Ramos (cell line): Measurements from ENCODE around the gene BRMS1.
"Not testable (repeated sequence)": the region's sequence is repeated elsewhere in the genome, so short reads cannot be mapped to it uniquely, and the experiment has no call there.

Source experiments
- in situ Hi-C: fragments of 300-500 bp; cut with MboI; formaldehyde crosslinking; loops from one replicate; pipeline ENCODE4 v1.14.3; 2022; ENCODE audit warnings: low sequenced_read_pairs; ENCODE audit not compliant: unreplicated experiment

The BRMS1 gene

GRCh38 chr11:66363805-66364535 is 19.1 kb upstream of the BRMS1 start:
- in situ Hi-C loops: no loop called here

DNA sequence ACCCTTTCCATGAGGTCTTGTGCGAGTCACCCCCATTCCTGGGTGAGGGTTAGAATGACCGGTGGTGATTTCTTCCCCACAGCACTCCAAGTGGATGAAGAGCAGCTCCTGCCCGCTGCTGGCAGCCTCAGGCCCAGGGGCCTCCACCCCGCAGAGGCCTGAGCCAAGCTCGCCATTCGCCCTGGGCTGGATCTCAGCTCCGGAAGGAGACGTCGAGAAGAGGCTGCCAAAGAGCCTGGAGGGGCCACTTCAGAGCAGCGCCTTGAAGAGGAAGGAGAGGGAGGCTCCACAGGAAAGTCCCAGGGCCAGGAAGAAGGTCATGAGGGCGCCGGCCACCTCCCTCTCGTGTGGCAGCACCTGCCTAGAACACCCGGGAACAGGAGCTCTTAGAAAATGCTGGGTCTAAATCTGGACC is 18.3 kb upstream of the BRMS1 start:
- in situ Hi-C loops: no loop called here

DNA sequence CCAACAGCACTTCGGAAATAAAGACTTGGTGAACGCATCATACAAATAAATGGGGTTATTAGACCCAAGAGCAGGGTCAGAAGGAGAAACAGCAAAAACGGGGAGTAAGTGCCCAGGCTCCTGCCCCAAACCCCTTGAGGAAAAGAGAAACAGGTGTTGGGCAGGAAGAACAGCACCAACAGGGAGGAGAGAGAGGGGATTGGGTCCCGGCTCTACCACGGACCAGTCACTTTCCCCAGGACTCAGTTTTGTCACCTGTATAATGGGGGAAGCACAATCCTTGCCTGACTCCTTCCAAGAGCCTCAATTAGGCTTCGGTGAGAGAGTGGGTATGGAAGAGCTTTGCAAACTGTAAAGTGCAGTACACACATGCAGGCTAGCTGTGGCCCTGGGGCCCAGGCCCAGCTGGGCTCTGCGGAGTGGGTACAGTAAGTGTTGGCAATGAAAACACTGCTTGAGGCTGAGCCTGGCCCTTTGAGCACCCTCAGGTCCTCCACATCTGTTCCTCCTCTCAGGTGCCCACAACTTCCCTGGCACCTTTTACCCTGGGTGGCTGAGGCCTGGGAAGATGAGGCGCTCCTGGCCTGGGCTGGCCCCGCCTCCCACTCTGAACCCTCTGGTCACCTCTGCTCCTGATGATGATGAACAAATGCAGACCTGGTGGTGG is 17.7 kb upstream of the BRMS1 start:
- in situ Hi-C loops: no loop called here

DNA sequence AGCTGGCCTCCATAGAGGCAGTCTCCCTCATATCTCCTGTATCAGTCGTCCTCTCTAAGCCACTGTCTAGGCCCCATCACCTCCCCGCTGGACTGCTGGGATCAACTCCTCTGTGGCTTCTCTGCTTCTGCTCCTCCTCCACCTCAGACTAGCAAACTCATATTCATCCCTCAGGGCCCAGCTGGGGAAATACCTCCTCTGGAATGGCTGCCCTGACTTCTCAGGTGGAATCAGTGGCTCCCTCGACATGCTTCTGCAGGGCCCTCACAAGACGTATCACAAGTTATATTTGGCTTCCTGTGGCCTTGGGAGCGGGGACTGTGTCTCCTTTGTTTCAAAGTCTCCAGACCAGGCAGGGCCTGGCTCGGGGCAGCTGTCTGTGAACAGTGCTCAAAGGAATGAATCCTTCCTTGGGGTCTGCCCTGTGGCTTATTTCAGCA is 16.6 kb upstream of the BRMS1 start:
- in situ Hi-C loops: no loop called here

- in situ Hi-C loops: no loop called here
These were observed 15.6 kb upstream of the BRMS1 start for GRCh38 chr11:66360406-66361073.

GRCh38 chr11:66359662-66360087 is 14.8 kb upstream of the BRMS1 start:
- in situ Hi-C loops: no loop called here

DNA sequence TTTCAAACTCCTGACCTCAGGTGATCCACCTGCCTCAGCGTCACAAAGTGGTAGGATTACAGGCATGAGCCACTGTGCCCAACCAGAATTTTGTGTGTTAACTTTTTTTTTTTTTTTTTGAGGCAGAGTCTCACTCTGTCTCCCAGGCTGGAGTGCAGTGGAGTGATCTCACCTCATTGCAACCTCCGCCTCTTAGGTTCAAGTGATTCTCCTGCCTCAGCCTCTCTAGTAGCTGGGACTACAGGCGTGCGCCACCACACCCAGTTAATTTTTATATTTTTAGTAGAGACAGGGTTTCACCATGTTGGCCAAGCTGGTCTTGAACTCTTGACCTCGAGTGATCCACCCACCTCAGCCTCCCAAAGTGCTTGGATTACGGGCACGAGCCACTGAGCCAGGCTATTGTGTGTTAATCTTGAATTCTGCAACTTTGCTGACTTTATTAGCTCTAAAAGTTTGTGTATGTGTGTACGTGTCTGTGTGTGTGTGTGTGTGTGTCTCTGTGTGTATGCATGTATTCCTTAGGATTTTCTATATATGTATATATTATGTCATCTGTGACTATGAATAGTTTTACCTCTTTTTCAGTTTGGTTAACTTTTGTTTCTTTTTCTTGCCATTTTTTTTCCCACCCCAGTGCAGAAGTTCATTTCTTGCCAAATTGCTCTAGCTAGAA is 5.8 kb upstream of the BRMS1 start:
- in situ Hi-C loops: not testable (repeated sequence)

GRCh38 chr11:66349084-66349386 is 4.1 kb upstream of the BRMS1 start:
- in situ Hi-C loops: no loop called here

- in situ Hi-C loops: no loop called here
These were observed 2.7 kb upstream of the BRMS1 start, which contains the start of gene B4GAT1 for GRCh38 chr11:66347425-66348276. Gene B4GAT1 (minus strand): TSS chr11:66347629. CDS start chr11:66347545, 84 bp downstream.

DNA sequence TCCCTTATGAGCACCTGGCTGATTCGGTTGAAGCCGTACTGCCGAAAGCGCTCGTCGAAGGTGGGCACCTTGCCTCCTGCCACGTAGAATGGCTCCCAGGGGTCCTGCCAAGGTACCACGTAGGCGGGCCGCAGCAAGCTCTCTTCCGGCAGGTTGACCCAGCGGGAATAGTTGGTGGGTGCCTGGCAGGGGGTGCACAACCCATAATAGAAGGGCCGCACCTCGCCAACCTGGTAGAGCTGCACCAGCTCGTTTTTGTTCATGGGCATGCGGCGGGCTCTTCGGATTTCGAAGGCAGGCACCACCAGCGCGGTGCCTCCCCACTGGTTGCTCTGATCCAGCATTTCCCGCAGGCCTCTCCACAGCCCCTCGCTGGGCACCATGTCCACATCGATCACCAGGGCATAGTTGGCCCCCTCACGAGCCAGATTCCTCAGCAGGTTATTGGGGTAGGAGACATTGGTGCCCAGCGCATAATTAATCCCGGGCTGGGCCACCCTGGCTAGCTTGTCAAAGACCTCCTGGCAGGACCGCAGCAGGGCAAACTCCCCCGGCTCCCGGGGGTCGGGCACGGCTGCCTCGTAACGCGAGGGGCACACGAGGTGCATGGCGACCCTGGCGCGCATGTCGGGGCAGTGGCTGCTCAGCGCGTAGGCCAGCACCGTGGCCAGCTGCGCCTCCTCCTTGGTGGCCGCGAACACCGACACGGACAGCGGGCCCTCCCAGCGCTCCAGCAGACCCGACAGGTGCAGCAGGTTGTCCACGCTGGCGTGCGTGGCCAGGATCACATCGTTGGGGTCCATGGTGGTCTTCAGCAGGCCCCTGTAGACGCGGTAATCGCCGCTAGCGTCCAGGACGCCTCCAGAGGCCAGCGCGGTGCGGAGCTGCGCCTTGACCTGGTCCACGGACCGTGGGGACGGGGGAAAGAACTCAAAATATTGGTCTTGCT is 1.8 kb upstream of the BRMS1 start:
- in situ Hi-C loops: no loop called here

DNA sequence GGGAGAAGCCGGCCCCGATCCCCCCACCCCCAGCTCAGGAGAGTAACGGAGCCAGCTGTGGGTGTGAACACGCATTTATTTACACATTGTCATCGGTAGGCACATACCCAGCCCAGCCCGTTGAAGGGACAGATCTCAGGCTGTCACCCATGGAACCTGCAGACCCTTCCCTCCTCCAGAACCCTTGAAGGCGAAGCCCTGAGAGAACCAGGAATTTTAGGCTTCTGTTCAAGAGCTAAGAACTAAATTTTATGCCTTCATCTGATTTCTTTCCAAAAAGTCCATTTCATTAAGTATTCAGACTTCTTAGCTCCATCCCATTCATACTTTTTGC is 379 bp upstream of the BRMS1 start:
- in situ Hi-C loops: no loop called here

GRCh38 chr11:66343176-66343575 is 1.7 kb downstream of the BRMS1 start:
- in situ Hi-C loops: no loop called here

- in situ Hi-C loops: no loop called here
These were observed 3.3 kb downstream of the BRMS1 start for GRCh38 chr11:66341502-66342126.

- in situ Hi-C loops: no loop called here
These were observed 4.1 kb downstream of the BRMS1 start for GRCh38 chr11:66340596-66341501.

GRCh38 chr11:66339686-66340483 is 5.0 kb downstream of the BRMS1 start:
- in situ Hi-C loops: no loop called here

- in situ Hi-C loops: no loop called here
These were observed 5.7 kb downstream of the BRMS1 start for GRCh38 chr11:66339162-66339675.
